Fibroblast of pulmonary artery (primary cell): ENCODE measurements around the gene PDSS2.

Experiments
- DNase-seq: peaks from one replicate; pipeline ENCODE4 v3.0.0-alpha.2; 2010; ENCODE audit warnings: low read depth
- H3K4me3 ChIP-seq: replicated peaks from 2 replicates; pipeline ENCODE4 v1.5.1; 2011; ENCODE audit warnings: low read depth, mild to moderate bottlenecking, control low read depth, low read length, moderate library complexity
- CTCF ChIP-seq: IDR thresholded peaks from 2 replicates; pipeline ENCODE4 v1.5.1; 2011; ENCODE audit warnings: mild to moderate bottlenecking, control low read depth, low read length, inconsistent platforms; ENCODE audit errors: missing control alignments

The PDSS2 gene

DNA sequence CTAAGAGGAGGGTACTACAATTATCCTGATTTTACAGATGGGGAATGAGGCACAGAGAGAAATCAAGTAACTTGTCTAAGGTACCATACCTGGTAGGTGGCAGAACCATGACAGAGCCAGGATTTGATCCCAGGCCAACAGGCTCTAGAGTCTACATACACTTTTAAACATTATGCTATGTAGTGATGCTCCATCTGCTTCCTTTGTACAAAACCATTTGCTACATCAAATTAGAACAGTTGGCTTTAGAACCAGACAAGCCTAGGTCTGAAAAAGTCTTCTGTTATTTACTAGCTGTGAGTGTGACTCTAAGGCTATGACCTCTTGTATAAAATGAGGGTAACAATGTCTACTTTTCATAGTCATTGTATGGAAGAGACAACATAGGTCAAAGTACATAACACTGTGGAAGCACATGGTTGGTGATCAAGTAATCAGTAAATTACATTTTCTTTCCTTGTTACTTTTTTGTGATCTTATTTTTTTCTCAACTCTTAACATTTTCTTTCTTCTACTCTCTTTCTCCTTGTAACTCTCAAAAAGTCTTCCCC lies 122.1 kb downstream of the PDSS2 start:
- no peak overlapping the region for H3K4me3 ChIP-seq
- TF ChIP-seq CTCF, result no peak
- DNase-seq, result no peak

- DNase-seq, result no peak
- no peak overlapping the region for H3K4me3 ChIP-seq
- no peak for TF ChIP-seq CTCF
Observed at GRCh38 chr6:107334026-107334425, 125.3 kb downstream of the PDSS2 start.

DNA sequence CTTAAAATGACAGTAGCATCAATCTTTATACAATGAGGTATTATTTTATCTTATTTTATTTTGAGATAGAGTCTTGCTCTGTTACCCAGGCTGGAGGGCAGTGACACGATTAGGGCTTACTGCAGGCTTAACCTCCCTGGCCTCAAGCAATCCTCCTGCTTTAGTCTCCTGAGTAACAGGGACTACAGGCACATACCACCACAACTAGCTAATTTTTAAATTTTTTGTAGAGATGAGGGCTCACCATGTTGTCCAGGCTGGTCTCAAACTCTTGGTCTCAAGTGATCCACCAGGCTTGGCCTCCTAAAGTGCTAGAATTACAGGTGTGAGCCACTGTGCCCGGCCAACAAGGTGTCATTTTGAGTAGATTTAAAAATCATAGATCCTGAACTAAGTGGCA lies 125.9 kb downstream of the PDSS2 start:
- H3K4me3 ChIP-seq, result no peak overlapping the region
- no peak for DNase-seq
- no peak for TF ChIP-seq CTCF

- no peak for TF ChIP-seq CTCF
- H3K4me3 ChIP-seq, result no peak overlapping the region
- DNase-seq, result no peak
Observed at GRCh38 chr6:107331409-107332386, 127.7 kb downstream of the PDSS2 start.

GRCh38 chr6:107330168-107330567 lies 129.2 kb downstream of the PDSS2 start:
- no peak for DNase-seq
- no peak overlapping the region for H3K4me3 ChIP-seq
- TF ChIP-seq CTCF, result no peak

- no peak overlapping the region for H3K4me3 ChIP-seq
- no peak for DNase-seq
- TF ChIP-seq CTCF, result no peak
Observed at GRCh38 chr6:107329063-107329860, 130.1 kb downstream of the PDSS2 start.
